Measurements from ENCODE around the gene NCAPH2. TPM values are rescaled to one million over a fixed set of nuclear protein-coding genes. Genes with fewer than 3 reads are reported as not detected.
"Not testable (repeated sequence)": the region's sequence is repeated elsewhere in the genome, so short reads cannot be mapped to it uniquely, and the experiment has no call there.

NCAPH2 gene
- total RNA-seq, 2 experiments from 2014 or later, result 136 to 181 TPM

DNA sequence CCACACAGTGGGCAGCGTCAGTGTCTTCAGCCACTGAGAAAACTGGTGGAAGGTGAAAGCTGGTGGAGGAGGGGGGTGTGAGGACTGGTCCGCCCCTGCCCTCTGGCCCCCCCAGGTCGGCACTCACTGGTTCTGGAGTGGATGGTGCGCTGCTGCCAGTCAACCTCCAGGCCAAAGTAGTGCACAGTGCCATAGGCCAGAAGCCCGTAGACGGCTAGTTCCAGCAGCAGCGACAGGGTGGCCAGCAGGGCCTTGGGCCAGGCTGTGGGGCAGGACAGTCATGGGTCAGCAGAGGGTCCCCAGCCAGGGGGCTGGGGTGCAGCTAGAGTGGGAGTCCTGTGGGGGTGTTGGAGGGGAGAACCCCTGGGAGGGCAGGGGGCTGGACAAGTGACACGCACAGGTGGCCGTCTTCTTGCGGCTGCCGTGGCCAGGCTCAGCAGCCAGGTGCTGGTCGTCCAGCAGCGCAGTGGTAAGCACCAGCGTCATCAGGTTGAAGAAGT is 2.7 kb upstream of the NCAPH2 start:
- ATAC-seq (no peak), DNase-seq (no peak)
- H3K9me3 Mint-ChIP-seq (ENCODE audit: low read depth), result no peaks in the 10 kb centered on the region
- peaks cover 22% of the 10 kb centered on the region for H3K4me1 Mint-ChIP-seq
- no peaks in the 10 kb centered on the region for H3K27me3 Mint-ChIP-seq
- CTCF ChIA-PET, result interaction anchor here (1.0 kb wide), 1 partner anchor 20 kb away, joined by 3 read pairs; the partner anchor contains the start of gene SCO2
- no peak overlapping the region for H3K27ac Mint-ChIP-seq
- H3K36me3 Mint-ChIP-seq, result no peaks in the 10 kb centered on the region
- H3K4me3 Mint-ChIP-seq, result no peak overlapping the region

DNA sequence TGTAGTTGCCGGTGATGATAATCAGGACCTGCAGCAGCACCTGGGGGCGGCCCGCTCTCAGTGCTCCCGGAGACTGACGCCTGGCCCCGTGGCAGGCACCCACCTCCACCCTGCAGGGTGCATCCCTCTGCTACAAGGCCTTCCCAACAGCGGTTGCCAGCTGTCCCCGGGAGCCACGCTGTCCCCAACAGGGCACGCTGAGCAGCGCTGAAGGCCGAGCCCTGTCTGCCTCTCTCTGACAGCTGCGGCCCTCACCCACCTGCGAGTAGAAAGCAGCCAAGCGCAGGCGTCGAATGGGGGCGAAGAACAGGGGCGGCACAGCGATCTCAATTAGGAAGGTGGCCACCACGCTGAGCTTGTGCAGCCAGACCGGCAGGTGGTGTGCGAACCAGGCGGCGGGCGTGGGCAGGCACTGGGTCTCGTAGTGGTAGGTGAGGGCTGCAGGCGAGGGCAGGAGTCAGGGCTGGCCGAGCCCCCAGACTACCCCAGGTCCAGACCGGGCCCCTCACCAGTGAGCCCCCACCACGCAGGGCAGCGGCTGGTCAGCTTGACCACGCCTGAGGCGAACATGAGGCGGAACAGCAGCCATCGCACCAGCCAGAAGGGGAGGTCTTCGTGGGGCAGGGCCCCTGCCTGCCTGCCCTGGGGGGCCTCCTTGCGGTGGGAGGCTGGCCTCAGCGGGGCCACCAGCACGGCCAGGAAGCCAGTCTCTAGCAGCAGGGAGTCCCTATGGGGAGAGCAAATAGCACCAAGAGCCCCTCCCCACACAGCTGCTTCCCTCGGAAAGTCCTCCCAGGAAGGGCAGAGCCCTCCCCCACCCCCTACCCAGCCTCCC is 2.0 kb upstream of the NCAPH2 start:
- Mint-ChIP-seq H3K36me3 (no peaks in the 10 kb centered on the region), H3K27me3 (no peaks in the 10 kb centered on the region), H3K4me3 (peak overlapping the region; percentile 98), H3K4me1 (peaks cover 24% of the 10 kb centered on the region), H3K9me3 (ENCODE audit: low read depth) (no peaks in the 10 kb centered on the region), H3K27ac (no peak overlapping the region)
- CTCF ChIA-PET, result interaction anchor here (3.1 to 4.1 kb wide), 2 partner anchors 9 to 115 kb away, joined by 21 to 38 read pairs; no protein-coding TSS in a partner anchor
- DNase-seq (peak; percentile 45), ATAC-seq (no peak)

DNA sequence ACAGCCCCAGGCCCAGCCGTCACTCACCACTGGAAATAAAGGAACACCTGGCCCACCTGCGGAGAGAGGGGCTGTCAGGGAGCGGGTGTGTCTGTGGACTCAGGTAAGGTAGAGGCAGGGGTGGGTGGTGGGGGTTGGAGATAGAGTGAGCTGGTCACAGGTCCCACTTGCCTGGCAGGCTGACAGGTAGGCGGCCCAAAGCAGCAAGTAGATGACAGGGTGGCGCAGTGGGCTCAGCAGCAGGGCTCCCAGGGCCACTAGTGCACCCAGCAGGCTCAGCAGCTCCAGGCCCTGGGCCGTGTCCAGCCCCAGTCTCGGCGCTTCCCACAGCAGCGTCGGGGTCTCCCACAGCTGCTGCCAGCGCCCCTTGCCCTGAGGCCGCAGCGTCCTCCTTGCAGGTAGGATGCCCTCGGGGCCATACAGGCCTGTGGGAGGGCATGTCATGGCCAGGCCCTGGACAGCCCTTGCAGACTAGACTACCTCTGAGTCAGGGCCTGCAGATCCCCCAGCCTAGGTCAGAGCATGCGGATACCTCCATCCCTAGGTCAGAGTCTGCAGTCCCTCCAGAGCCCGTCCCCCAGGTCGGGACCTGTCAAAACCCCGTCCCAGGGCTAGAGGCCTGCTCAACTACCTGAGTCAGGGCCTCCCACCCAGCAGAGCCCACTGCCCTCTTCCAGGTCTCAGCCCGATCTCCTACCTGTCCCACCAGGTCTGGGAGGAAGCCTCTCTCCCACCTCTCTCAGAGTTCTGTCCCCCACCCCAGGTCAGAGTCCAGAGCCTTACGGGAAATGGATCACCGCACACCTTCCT is 1.2 kb upstream of the NCAPH2 start:
- Mint-ChIP-seq H3K27me3 (no peaks in the 10 kb centered on the region), H3K27ac (peak overlapping the region; percentile 88), H3K4me3 (peak overlapping the region; percentile 98), H3K36me3 (no peaks in the 10 kb centered on the region), H3K9me3 (ENCODE audit: low read depth) (no peaks in the 10 kb centered on the region), H3K4me1 (peaks cover 26% of the 10 kb centered on the region)
- CTCF ChIA-PET, result interaction anchor here (1.0 to 4.1 kb wide), 8 partner anchors 10 to 394 kb away, joined by 3 to 38 read pairs (median 7); partner anchors contain the start of gene SYCE3
- peak; percentile 60 for DNase-seq
- ATAC-seq, result no peak

DNA sequence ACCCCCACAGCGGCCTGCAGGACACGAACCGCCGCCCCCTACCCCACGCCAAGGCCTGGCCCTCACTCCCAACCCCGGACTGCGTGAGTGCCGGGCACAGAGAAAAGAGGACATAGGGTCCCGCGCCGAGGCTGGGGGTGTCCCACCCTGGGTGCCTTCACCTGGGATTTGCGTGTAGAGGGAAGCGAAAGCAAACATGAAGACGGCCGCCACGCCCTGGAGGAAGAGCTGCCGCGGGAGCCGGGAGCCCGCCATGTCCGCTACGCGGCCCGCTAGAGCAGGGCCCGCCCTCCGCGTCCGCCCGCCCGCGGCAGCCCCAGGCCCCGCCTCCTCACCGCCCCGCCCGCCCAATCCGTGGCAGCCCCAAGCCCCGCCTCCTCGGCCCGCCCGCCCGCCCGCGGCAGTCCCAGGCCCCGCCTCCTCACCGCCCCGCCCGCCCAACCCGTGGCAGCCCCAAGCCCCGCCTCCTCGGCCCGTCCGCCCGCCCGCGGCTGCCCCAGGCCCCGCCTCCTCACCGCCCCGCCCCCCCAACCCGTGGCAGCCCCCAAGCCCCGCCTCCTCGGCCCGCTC is 518 bp upstream of the NCAPH2 start, which contains the start of gene LMF2:
Gene LMF2 (minus strand): TSS at position 282 of the 570 bp plus-strand sequence. CDS start 27 bp downstream, at position 255.
- CTCF ChIA-PET, result interaction anchor here (0.6 to 5.8 kb wide), 17 partner anchors 10 to 395 kb away, joined by 3 to 79 read pairs (median 4); partner anchors contain the start of genes ARSA, SCO2 and SYCE3
- DNase-seq (peak; percentile 95), ATAC-seq (peak; percentile 83)
- Mint-ChIP-seq H3K4me1 (peaks cover 32% of the 10 kb centered on the region), H3K27ac (peak within 1 kb of the TSS; percentile 93), H3K36me3 (peaks cover 4% of the 10 kb centered on the region), H3K27me3 (no peaks in the 10 kb centered on the region), H3K9me3 (ENCODE audit: low read depth) (no peaks in the 10 kb centered on the region), H3K4me3 (peak within 1 kb of the TSS; percentile 98)

DNA sequence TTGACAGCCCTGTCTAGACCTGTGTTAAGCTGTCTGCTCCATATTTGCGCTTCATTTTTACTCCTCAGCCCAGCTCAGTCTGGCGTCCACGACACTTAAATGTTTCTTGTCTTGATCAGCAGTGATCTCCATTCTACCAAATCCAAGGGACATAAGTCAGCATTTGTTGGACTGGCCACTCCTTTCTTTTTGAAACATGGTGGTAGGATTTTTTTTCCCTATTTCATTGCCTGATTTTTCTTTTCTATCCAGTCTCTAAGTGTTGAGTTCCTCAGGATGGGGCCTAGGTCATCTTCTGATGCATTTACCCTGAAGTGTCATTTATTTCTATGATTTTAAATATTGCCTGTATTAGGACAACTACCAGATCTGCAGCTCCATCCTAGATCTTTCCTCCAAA is 873 bp downstream of the NCAPH2 start:
- peak overlapping the region; percentile 93 for H3K27ac Mint-ChIP-seq
- peak overlapping the region; percentile 89 for H3K4me3 Mint-ChIP-seq
- H3K4me1 Mint-ChIP-seq, result peaks cover 40% of the 10 kb centered on the region
- CTCF ChIA-PET, result interaction anchor here (1.0 to 5.8 kb wide), 10 partner anchors 12 to 233 kb away, joined by 3 to 79 read pairs (median 6); partner anchors contain the start of genes ARSA, SCO2 and SYCE3
- H3K36me3 Mint-ChIP-seq, result peaks cover 6% of the 10 kb centered on the region
- DNase-seq (no peak), ATAC-seq (no peak)
- no peaks in the 10 kb centered on the region for H3K9me3 Mint-ChIP-seq (ENCODE audit: low read depth)
- H3K27me3 Mint-ChIP-seq, result no peaks in the 10 kb centered on the region

DNA sequence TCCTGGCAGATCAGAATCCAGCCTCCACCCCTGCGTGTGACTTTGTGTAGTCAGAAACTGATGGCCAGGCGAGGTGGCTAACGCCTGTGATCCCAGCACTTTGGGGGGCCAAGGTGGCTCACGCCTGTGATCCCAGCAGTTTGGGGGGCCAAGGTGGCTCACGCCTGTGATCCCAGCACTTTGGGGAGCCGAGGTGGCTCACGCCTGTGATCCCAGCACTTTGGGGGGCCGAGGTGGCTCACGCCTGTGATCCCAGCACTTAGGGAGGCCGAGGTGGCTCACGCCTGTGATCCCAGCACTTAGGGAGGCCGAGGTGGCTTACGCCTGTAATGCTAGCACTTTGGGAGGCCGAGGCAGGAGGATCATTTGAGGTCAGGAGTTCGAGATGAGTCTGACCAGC is 5.2 kb downstream of the NCAPH2 start:
- ATAC-seq (no peak), DNase-seq (no peak)
- Mint-ChIP-seq H3K27ac (no peak overlapping the region), H3K4me1 (peaks cover 42% of the 10 kb centered on the region), H3K36me3 (peaks cover 22% of the 10 kb centered on the region), H3K27me3 (no peaks in the 10 kb centered on the region), H3K4me3 (no peak overlapping the region), H3K9me3 (ENCODE audit: low read depth) (no peaks in the 10 kb centered on the region)
- CTCF ChIA-PET, result interaction anchor here (0.6 to 5.8 kb wide), 3 partner anchors 11 to 180 kb away, joined by 3 to 79 read pairs (median 22); partner anchors contain the start of gene SCO2

DNA sequence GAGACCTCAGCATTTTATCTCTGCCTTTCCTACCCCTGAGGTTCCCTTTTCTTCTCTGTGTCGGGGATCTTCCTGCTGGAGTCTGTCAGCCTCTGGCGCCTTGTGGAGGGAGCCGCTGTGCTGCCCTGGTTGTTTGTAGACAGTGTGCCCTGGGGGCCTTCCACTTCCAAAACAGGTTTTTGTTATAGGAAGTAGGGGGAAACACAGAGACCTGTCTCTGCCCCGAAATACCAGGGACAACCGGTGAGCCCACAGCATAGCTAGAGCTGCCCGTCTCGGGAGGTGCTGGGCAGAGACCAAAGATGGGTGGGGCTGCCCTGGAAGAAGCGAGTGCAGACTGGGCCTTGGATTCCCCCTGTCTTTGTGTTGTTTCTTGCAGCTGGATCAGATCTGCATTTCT is 8.0 kb downstream of the NCAPH2 start:
- Mint-ChIP-seq H3K4me1 (peaks cover 26% of the 10 kb centered on the region), H3K27me3 (no peaks in the 10 kb centered on the region), H3K4me3 (no peak overlapping the region), H3K9me3 (ENCODE audit: low read depth) (no peaks in the 10 kb centered on the region), H3K27ac (no peak overlapping the region), H3K36me3 (peaks cover 38% of the 10 kb centered on the region)
- CTCF ChIA-PET, result interaction anchor here (0.6 to 3.7 kb wide), 2 partner anchors 9 to 47 kb away, joined by 3 to 22 read pairs; partner anchors contain the start of gene SCO2
- DNase-seq, result no peak
- no peak for ATAC-seq

DNA sequence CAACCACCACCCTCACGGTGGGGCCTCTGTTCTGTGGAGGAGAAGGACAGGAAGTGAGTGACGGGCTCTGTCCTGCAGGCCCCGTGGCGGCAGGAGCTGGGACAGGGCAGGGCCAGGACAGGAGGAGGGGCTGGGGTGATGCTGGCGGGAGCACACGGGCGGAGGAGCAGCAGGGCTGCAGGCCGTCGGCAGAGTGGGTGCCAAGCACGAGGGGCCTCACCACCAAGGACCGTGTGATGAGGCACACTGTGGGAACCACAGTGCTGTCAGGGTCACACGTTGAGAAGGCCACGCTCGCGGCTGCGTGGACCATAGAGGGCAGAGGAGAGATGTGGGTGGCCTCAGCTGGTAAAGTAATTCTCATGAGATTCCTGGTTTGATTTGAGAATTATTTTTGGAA is 8.9 kb downstream of the NCAPH2 start:
- Mint-ChIP-seq H3K4me3 (no peak overlapping the region), H3K36me3 (peaks cover 39% of the 10 kb centered on the region), H3K27me3 (no peaks in the 10 kb centered on the region), H3K9me3 (ENCODE audit: low read depth) (no peaks in the 10 kb centered on the region), H3K27ac (no peak overlapping the region), H3K4me1 (peaks cover 23% of the 10 kb centered on the region)
- no peak for DNase-seq
- CTCF ChIA-PET, result interaction anchor here (3.7 kb wide), 1 partner anchor 8 kb away, joined by 22 read pairs; the partner anchor contains the start of gene SCO2
- ATAC-seq, result no peak

DNA sequence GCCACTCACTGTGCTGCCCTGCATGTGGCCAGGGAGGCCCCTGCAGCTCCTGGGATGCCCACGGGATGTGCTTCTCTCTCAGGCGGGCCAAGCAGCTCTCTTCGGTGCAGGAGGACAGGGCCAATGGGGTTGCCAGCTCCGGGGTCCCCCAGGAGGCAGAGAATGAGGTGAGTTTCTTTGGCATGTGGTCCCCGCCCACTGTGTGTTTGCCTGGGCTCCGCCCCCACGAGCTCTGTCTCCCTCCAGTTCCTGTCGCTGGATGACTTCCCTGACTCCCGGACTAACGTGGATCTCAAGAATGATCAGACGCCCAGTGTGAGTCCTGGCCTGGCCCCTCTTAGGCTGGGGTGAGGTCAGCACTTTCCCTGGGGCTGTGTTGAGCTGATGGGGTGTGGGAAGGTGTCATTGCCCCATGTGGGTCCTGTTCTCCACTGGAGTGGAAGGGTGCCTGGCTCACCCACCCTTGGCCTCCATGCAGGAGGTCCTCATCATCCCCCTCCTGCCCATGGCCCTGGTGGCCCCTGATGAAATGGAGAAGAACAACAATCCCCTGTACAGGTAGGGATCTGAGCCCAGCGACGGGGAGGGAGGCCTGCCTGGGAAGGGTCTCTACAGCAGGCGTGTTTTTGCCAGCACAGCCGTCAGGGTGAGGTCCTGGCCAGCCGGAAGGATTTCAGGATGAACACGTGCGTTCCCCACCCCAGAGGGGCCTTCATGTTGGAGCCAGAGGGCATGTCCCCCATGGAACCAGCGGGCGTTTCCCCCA is 9.7 kb downstream of the NCAPH2 start:
- no peak overlapping the region for H3K27ac Mint-ChIP-seq
- CTCF ChIA-PET, result interaction anchor here (1.3 kb wide), 1 partner anchor 64 kb away, joined by 3 read pairs; no protein-coding TSS in a partner anchor
- peaks cover 35% of the 10 kb centered on the region for H3K36me3 Mint-ChIP-seq
- ATAC-seq (no peak), DNase-seq (no peak)
- peaks cover 17% of the 10 kb centered on the region for H3K4me1 Mint-ChIP-seq
- no peaks in the 10 kb centered on the region for H3K27me3 Mint-ChIP-seq
- H3K4me3 Mint-ChIP-seq, result no peak overlapping the region
- H3K9me3 Mint-ChIP-seq (ENCODE audit: low read depth), result no peaks in the 10 kb centered on the region

DNA sequence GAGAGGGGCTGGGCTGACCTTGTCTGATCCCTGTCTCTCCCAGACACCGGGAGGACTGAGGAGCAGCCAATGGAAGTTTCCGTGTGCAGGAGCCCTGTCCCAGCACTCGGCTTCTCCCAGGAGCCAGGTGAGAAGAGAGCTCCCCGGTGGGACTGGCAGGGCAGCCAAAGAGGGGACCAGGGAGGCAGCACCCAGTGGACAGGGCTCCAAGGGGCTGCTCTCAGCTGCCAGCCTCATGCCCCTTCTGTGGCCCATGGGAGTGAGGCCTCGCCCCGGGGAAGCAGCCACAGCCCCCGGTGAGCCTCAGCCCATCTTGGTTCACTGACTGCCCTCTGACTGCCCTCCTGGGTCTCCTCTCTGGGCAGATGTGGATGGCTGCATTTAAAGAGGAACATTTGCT is 10.6 kb downstream of the NCAPH2 start:
- Mint-ChIP-seq H3K27me3 (no peaks in the 10 kb centered on the region), H3K4me1 (peaks cover 18% of the 10 kb centered on the region), H3K9me3 (ENCODE audit: low read depth) (no peaks in the 10 kb centered on the region), H3K4me3 (no peak overlapping the region), H3K36me3 (peaks cover 42% of the 10 kb centered on the region), H3K27ac (no peak overlapping the region)
- no peak for ATAC-seq
- no peak for DNase-seq
- CTCF ChIA-PET, result interaction anchor here (1.3 kb wide), 1 partner anchor 65 kb away, joined by 3 read pairs; no protein-coding TSS in a partner anchor

DNA sequence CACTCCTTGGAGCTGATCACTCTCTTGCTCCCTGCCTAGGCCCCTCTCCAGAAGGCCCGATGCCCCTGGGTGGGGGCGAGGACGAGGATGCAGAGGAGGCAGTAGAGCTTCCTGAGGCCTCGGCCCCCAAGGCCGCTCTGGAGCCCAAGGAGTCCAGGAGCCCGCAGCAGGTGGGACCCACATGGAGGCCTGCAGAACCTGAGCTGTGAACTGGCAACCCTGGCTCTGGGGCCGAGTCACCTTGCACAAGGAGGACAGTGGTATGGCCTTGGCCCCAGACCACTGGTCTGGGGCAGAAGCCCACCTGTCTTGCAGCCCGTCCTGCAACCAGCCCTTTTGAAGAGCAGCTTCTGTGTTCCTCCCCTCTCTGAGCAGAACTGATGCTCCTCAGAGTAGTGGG is 11.1 kb downstream of the NCAPH2 start:
- Mint-ChIP-seq H3K27ac (no peak overlapping the region), H3K36me3 (peaks cover 40% of the 10 kb centered on the region), H3K9me3 (ENCODE audit: low read depth) (no peaks in the 10 kb centered on the region), H3K4me1 (peaks cover 18% of the 10 kb centered on the region), H3K4me3 (no peak overlapping the region), H3K27me3 (no peaks in the 10 kb centered on the region)
- CTCF ChIA-PET, result no interaction called here
- no peak for DNase-seq
- no peak for ATAC-seq

DNA sequence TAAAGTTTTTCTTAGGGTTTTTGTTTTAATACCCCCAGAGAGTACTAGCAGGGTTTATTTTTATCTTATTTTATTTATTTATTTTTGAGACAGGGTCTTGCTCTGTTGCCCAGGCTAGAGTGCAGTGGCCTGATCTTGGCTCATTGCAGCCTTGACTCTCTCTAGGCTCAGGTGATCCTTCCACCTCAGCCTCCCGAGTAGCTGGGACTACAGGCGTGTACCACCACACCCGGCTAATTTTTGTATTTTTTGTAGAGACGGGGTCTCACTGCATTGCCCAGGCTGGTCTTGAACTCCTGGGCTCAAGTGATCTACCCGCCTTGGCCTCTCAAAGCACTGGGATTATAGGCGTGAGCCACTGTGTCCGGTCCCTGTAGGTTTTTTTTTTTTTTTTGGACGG is 12.2 kb downstream of the NCAPH2 start:
- Mint-ChIP-seq H3K36me3 (peaks cover 38% of the 10 kb centered on the region), H3K4me1 (peaks cover 20% of the 10 kb centered on the region)
- H3K27ac Mint-ChIP-seq; H3K27me3 Mint-ChIP-seq; CTCF ChIA-PET; H3K9me3 Mint-ChIP-seq (ENCODE audit: low read depth); DNase-seq; ATAC-seq; H3K4me3 Mint-ChIP-seq: not testable (repeated sequence)

Measured in activated CD8-positive, alpha-beta memory T cell treated with anti-CD3 and anti-CD28 coated beads, Interleukin-2, amount 10 ng/mL, durations not matched to agents 7 days and 5 days (primary cell).